ENCODE data around the gene TRAPPC2L.

TRAPPC2L gene

GRCh38 chr16:88839026-88839529 lies 17.8 kb upstream of the TRAPPC2L start:
- no peak for DNase-seq

GRCh38 chr16:88839745-88840599 lies 17.0 kb upstream of the TRAPPC2L start:
- no peak for DNase-seq

- no peak for DNase-seq
Observed at GRCh38 chr16:88840600-88841215, 16.2 kb upstream of the TRAPPC2L start.

- no peak for DNase-seq
Observed at GRCh38 chr16:88841521-88842307, 15.2 kb upstream of the TRAPPC2L start.

GRCh38 chr16:88842308-88842756 lies 14.6 kb upstream of the TRAPPC2L start:
- DNase-seq, result no peak

GRCh38 chr16:88842806-88843205 lies 14.1 kb upstream of the TRAPPC2L start:
- no peak for DNase-seq

- DNase-seq, result no peak
Observed at GRCh38 chr16:88843256-88843655, 13.7 kb upstream of the TRAPPC2L start.

GRCh38 chr16:88844419-88845036 lies 12.4 kb upstream of the TRAPPC2L start:
- DNase-seq, result no peak

GRCh38 chr16:88846088-88846487 lies 10.8 kb upstream of the TRAPPC2L start:
- no peak for DNase-seq

GRCh38 chr16:88847654-88848053 lies 9.3 kb upstream of the TRAPPC2L start:
- DNase-seq, result no peak

- DNase-seq, result no peak
Observed at GRCh38 chr16:88848557-88848956, 8.4 kb upstream of the TRAPPC2L start.

GRCh38 chr16:88850531-88851199 lies 6.3 kb upstream of the TRAPPC2L start:
- no peak for DNase-seq

GRCh38 chr16:88851616-88852015 lies 5.3 kb upstream of the TRAPPC2L start:
- DNase-seq, result no peak

- DNase-seq, result no peak
Observed at GRCh38 chr16:88853325-88853941, 3.5 kb upstream of the TRAPPC2L start.

GRCh38 chr16:88854306-88855111 lies 2.4 kb upstream of the TRAPPC2L start:
- DNase-seq, result no peak

GRCh38 chr16:88855176-88855575 lies 1.8 kb upstream of the TRAPPC2L start:
- no peak for DNase-seq

GRCh38 chr16:88855736-88856121 lies 1.2 kb upstream of the TRAPPC2L start:
- no peak for DNase-seq

GRCh38 chr16:88856122-88856827 lies 652 bp upstream of the TRAPPC2L start:
- peak; percentile 45 for DNase-seq

- no peak for DNase-seq
Observed at GRCh38 chr16:88857728-88858339, 907 bp downstream of the TRAPPC2L start.
